ENCODE data around the gene UTP20. TPM values are rescaled to one million over a fixed set of nuclear protein-coding genes. Genes with fewer than 3 reads are reported as not detected.
"Not testable (repeated sequence)": the region's sequence is repeated elsewhere in the genome, so short reads cannot be mapped to it uniquely, and the experiment has no call there.

Gene UTP20
- total and polyA plus RNA-seq, 2 donors (not counting 1 experiment from before 2014, with no cell fraction given) = 3.0 to 19.7 TPM

DNA sequence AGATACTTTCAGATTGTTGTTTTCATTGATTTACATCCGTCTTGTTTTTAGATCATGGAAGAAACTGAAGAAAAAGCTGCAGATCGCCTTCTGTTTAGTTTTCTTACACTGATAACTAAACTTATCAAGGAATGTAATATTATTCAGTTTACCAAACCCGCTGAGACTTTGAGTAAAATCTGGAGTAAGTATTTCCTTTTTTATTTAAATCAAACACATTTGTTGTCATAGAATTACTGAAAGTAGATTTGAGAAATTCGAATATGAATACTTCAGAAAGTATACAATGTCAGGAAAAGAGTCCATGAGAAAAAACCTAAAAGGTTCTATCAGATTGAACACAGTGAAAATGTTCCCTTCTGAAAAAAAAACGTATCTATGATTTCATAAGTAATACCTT is 95.7 kb downstream of the UTP20 start:
- intact Hi-C loops (cut with micrococcal nuclease) = no loop called here
- Histone ChIP-seq H3K9ac (ENCODE audit: low read length) (no peak overlapping the region), H3K79me2 (ENCODE audit: control insufficient read depth, insufficient read depth, low read length) (no peaks in the 10 kb centered on the region), H2AFZ (ENCODE audit: insufficient read depth, low read depth, low read length, poor library complexity, severe bottlenecking) (no peak overlapping the region), H3K4me1 (ENCODE audit: control insufficient read depth in 2 of 2, insufficient read depth in 2 of 2, low read length in 2 of 2) (no peaks in the 10 kb centered on the region), H3K27ac (ENCODE audit: low read length in 2 of 2) (no peak overlapping the region), H3K36me3 (replicated peaks in 1 of 2; ENCODE audit: control extremely low read depth in 1 of 2, control insufficient read depth in 1 of 2, extremely low read depth in 1 of 2, insufficient read depth in 2 of 2, low read length in 1 of 2) (peaks cover 7 to 55% of the 10 kb centered on the region in 2 experiments), H3K27me3 (replicated peaks in 1 of 4; ENCODE audit: control extremely low read depth in 1 of 4, control insufficient read depth in 3 of 4, insufficient read depth in 4 of 4, low read length in 3 of 4) (no peaks in the 10 kb centered on the region), H3K4me3 (ENCODE audit: control extremely low read depth in 1 of 5, extremely low read depth in 1 of 5, insufficient read depth in 1 of 5, low read depth in 2 of 5, low read length in 4 of 5) (no peak overlapping the region), H3K4me2 (replicated peaks; ENCODE audit: low read depth, low read length, poor library complexity, severe bottlenecking) (no peak overlapping the region), H3K9me3 (ENCODE audit: control extremely low read depth in 1 of 3, control insufficient read depth in 2 of 3, insufficient read depth in 1 of 3, low read length in 2 of 3) (no peaks in the 10 kb centered on the region), H4K20me1 (ENCODE audit: control insufficient read depth, insufficient read depth, low read length, poor library complexity, severe bottlenecking) (no peaks in the 10 kb centered on the region)
- POLR2A ChIA-PET = no interaction called here
- CTCF ChIA-PET = no interaction called here
- no peaks in the 10 kb centered on the region for H3K27me3 Mint-ChIP-seq
- H3K4me1 Mint-ChIP-seq = no peaks in the 10 kb centered on the region
- no peaks in the 10 kb centered on the region for H3K9me3 Mint-ChIP-seq (ENCODE audit: insufficient read depth)
- no peak overlapping the region for H3K4me3 Mint-ChIP-seq
- ATAC-seq (ENCODE audit: low read depth) = no peak
- no CpG with 5 or more reads among the region's 5 CpGs for WGBS (ENCODE audit: insufficient coverage)
- TF ChIP-seq, protein P1, sequence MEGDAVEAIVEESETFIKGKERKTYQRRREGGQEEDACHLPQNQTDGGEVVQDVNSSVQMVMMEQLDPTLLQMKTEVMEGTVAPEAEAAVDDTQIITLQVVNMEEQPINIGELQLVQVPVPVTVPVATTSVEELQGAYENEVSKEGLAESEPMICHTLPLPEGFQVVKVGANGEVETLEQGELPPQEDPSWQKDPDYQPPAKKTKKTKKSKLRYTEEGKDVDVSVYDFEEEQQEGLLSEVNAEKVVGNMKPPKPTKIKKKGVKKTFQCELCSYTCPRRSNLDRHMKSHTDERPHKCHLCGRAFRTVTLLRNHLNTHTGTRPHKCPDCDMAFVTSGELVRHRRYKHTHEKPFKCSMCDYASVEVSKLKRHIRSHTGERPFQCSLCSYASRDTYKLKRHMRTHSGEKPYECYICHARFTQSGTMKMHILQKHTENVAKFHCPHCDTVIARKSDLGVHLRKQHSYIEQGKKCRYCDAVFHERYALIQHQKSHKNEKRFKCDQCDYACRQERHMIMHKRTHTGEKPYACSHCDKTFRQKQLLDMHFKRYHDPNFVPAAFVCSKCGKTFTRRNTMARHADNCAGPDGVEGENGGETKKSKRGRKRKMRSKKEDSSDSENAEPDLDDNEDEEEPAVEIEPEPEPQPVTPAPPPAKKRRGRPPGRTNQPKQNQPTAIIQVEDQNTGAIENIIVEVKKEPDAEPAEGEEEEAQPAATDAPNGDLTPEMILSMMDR (IDR thresholded peaks at IDR 0.05) = no peak
- TF ChIP-seq EZH2 (IDR thresholded peaks at IDR 0.05; ENCODE audit: borderline replicate concordance, insufficient read depth, low read depth, low read length, poor library complexity, severe bottlenecking) = no peak
- no peak for DNase-seq
- no peak overlapping the region for H3K27ac Mint-ChIP-seq

DNA sequence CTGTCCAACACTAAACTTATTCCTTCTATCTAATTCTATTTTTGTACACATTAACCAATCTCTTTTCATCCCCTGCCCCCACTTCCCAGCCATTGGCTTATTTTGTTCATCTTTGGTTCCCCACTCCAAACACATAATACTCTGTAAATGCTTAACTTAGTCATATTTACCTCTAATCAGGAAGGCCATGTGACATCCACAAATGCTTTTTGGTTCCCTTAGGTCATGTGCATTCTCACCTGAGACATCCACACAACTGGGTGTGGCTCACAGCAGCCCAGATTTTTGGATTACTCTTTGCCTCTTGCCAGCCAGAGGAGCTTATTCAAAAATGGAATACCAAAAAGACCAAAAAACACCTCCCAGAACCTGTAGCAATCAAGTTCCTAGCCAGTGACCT is 99.2 kb downstream of the UTP20 start:
- H3K9me3 Mint-ChIP-seq (ENCODE audit: insufficient read depth) = no peaks in the 10 kb centered on the region
- Histone ChIP-seq H3K9me3 (ENCODE audit: control extremely low read depth in 1 of 3, control insufficient read depth in 2 of 3, insufficient read depth in 1 of 3, low read length in 2 of 3) (no peaks in the 10 kb centered on the region), H3K4me2 (replicated peaks; ENCODE audit: low read depth, low read length, poor library complexity, severe bottlenecking) (no peak overlapping the region), H3K79me2 (ENCODE audit: control insufficient read depth, insufficient read depth, low read length) (no peaks in the 10 kb centered on the region), H3K27me3 (replicated peaks in 1 of 4; ENCODE audit: control extremely low read depth in 1 of 4, control insufficient read depth in 3 of 4, insufficient read depth in 4 of 4, low read length in 3 of 4) (no peaks in the 10 kb centered on the region), H3K9ac (ENCODE audit: low read length) (no peak overlapping the region), H3K27ac (ENCODE audit: low read length in 2 of 2) (no peak overlapping the region), H4K20me1 (ENCODE audit: control insufficient read depth, insufficient read depth, low read length, poor library complexity, severe bottlenecking) (no peaks in the 10 kb centered on the region), H2AFZ (ENCODE audit: insufficient read depth, low read depth, low read length, poor library complexity, severe bottlenecking) (no peak overlapping the region), H3K4me3 (ENCODE audit: control extremely low read depth in 1 of 5, extremely low read depth in 1 of 5, insufficient read depth in 1 of 5, low read depth in 2 of 5, low read length in 4 of 5) (no peak overlapping the region), H3K36me3 (replicated peaks in 1 of 2; ENCODE audit: control extremely low read depth in 1 of 2, control insufficient read depth in 1 of 2, extremely low read depth in 1 of 2, insufficient read depth in 2 of 2, low read length in 1 of 2) (peaks cover 0 to 59% of the 10 kb centered on the region in 2 experiments), H3K4me1 (ENCODE audit: control insufficient read depth in 2 of 2, insufficient read depth in 2 of 2, low read length in 2 of 2) (no peaks in the 10 kb centered on the region)
- no peak overlapping the region for H3K27ac Mint-ChIP-seq
- H3K4me1 Mint-ChIP-seq = no peaks in the 10 kb centered on the region
- POLR2A ChIA-PET = no interaction called here
- TF ChIP-seq, protein P1 (IDR thresholded peaks at IDR 0.05) = no peak
- no peak for TF ChIP-seq EZH2 (IDR thresholded peaks at IDR 0.05; ENCODE audit: borderline replicate concordance, insufficient read depth, low read depth, low read length, poor library complexity, severe bottlenecking)
- intact Hi-C loops (cut with micrococcal nuclease) = no loop called here
- no peak overlapping the region for H3K4me3 Mint-ChIP-seq
- CTCF ChIA-PET = no interaction called here
- ATAC-seq (ENCODE audit: low read depth) = no peak
- H3K27me3 Mint-ChIP-seq = no peaks in the 10 kb centered on the region
- DNase-seq = no peak

DNA sequence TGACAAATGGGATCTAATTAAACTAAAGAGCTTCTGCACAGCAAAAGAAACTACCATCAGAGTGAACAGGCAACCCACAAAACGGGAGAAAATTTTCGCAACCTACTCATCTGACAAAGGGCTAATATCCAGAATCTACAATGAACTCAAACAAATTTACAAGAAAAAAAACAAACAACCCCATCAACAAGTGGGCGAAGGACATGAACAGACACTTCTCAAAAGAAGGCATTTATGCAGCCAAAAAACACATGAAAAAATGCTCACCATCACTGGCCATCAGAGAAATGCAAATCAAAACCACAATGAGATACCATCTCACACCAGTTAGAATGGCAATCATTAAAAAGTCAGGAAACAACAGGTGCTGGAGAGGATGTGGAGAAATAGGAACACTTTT is 111.3 kb downstream of the UTP20 start:
- H3K9me3 Mint-ChIP-seq (ENCODE audit: insufficient read depth) = not testable (repeated sequence)
- H3K36me3 ChIP-seq (replicated peaks in 1 of 2; ENCODE audit: control extremely low read depth in 1 of 2, control insufficient read depth in 1 of 2, extremely low read depth in 1 of 2, insufficient read depth in 2 of 2, low read length in 1 of 2) = peaks cover 26 to 43% of the 10 kb centered on the region in 2 experiments

More for the DNA sequence above, 111.3 kb downstream of the UTP20 start:
- H3K27me3 ChIP-seq (replicated peaks in 1 of 4; ENCODE audit: control extremely low read depth in 1 of 4, control insufficient read depth in 3 of 4, insufficient read depth in 4 of 4, low read length in 3 of 4); H3K4me3 Mint-ChIP-seq; H4K20me1 ChIP-seq (ENCODE audit: control insufficient read depth, insufficient read depth, low read length, poor library complexity, severe bottlenecking); ATAC-seq (ENCODE audit: low read depth); DNase-seq; POLR2A ChIA-PET; H3K4me1 Mint-ChIP-seq; H3K9ac ChIP-seq (ENCODE audit: low read length); H3K27me3 Mint-ChIP-seq; H3K79me2 ChIP-seq (ENCODE audit: control insufficient read depth, insufficient read depth, low read length); H3K9me3 ChIP-seq (ENCODE audit: control extremely low read depth in 1 of 3, control insufficient read depth in 2 of 3, insufficient read depth in 1 of 3, low read length in 2 of 3); H3K4me3 ChIP-seq (ENCODE audit: control extremely low read depth in 1 of 5, extremely low read depth in 1 of 5, insufficient read depth in 1 of 5, low read depth in 2 of 5, low read length in 4 of 5); H3K4me1 ChIP-seq (ENCODE audit: control insufficient read depth in 2 of 2, insufficient read depth in 2 of 2, low read length in 2 of 2); intact Hi-C loops (cut with micrococcal nuclease); H2AFZ ChIP-seq (ENCODE audit: insufficient read depth, low read depth, low read length, poor library complexity, severe bottlenecking); H3K27ac Mint-ChIP-seq; H3K4me2 ChIP-seq (replicated peaks; ENCODE audit: low read depth, low read length, poor library complexity, severe bottlenecking); H3K27ac ChIP-seq (ENCODE audit: low read length in 2 of 2); CTCF ChIA-PET: not testable (repeated sequence)
- WGBS (ENCODE audit: insufficient coverage) = no CpG with 5 or more reads among the region's 3 CpGs
